Liver (tissue), 9 donors: Measurements from ENCODE around the gene BAAT. TPM values are rescaled to one million over a fixed set of nuclear protein-coding genes. Genes with fewer than 3 reads are reported as not detected.
A peak's percentile ranks its signal among the peaks of the same experiment; 100 is the strongest.

Source experiments
- DNase-seq: peaks from one replicate; pipeline ENCODE4 v3.0.0-alpha.2; 2017; ENCODE audit warnings: low spot score
- H3K27ac ChIP-seq, 2 donors: one replicate each; pipeline ENCODE4 v1.7.0; 2013; ENCODE audit warnings: inconsistent platforms in 2 of 2, low read length in 2 of 2, control low read depth in 1 of 2, low read depth in 1 of 2, mild to moderate bottlenecking in 1 of 2
- H3K27me3 ChIP-seq, 4 donors: one replicate each; pipeline versions ENCODE4 v1.6.1 to v1.7.0; 2013; ENCODE audit warnings: low read length in 3 of 4, inconsistent platforms in 1 of 4, mild to moderate bottlenecking in 1 of 4, moderate library complexity in 1 of 4; ENCODE audit not compliant: control insufficient read depth in 4 of 4, insufficient read depth in 4 of 4
- H3K36me3 ChIP-seq, 4 donors: one replicate each; pipeline versions ENCODE4 v1.6.1 to v1.7.0; 2013; ENCODE audit warnings: low read length in 3 of 4, mild to moderate bottlenecking in 3 of 4, low read depth in 1 of 4, moderate library complexity in 1 of 4; ENCODE audit not compliant: control insufficient read depth in 4 of 4, insufficient read depth in 3 of 4
- H3K4me1 ChIP-seq, 4 donors: one replicate each; pipeline versions ENCODE4 v1.6.1 to v1.7.0; 2013; ENCODE audit warnings: low read length in 3 of 4, mild to moderate bottlenecking in 3 of 4, moderate library complexity in 1 of 4; ENCODE audit not compliant: control insufficient read depth in 4 of 4, insufficient read depth in 4 of 4
- H3K4me3 ChIP-seq, 3 donors: one replicate each; pipeline versions ENCODE4 v1.6.1 to v1.7.0; 2013; ENCODE audit warnings: low read length in 3 of 3, control low read depth in 1 of 3, low read depth in 1 of 3, mild to moderate bottlenecking in 1 of 3
- H3K9ac ChIP-seq, 2 donors: one replicate each; pipeline ENCODE4 v1.7.0; 2013; ENCODE audit warnings: low read length in 2 of 2, mild to moderate bottlenecking in 2 of 2, moderate library complexity in 2 of 2, control low read depth in 1 of 2, low read depth in 1 of 2
- H3K9me3 ChIP-seq, 4 donors: one replicate each; pipeline versions ENCODE4 v1.6.1 to v1.7.0; 2013; ENCODE audit warnings: low read length in 3 of 4; ENCODE audit not compliant: control insufficient read depth in 4 of 4
- CTCF ChIP-seq: fragments of 150-350 bp; IDR thresholded peaks from 2 replicates; pipeline ENCODE4 v1.5.1; 2017; ENCODE audit warnings: improper control_type of control experiment, low read depth, low read length; ENCODE audit not compliant: missing input control
- FOXA1 ChIP-seq: IDR thresholded peaks from 2 replicates; pipeline ENCODE4 v1.6.1; 2016; ENCODE audit warnings: antibody characterized with exemption
- HNF4A ChIP-seq, 2 donors: conservative IDR thresholded peaks; 2 replicates each; pipeline ENCODE4 v1.6.1; 2016; ENCODE audit warnings: antibody characterized with exemption in 2 of 2, mild to moderate bottlenecking in 2 of 2
- HNF4G ChIP-seq: IDR thresholded peaks from 2 replicates; pipeline ENCODE4 v1.6.1; 2016; ENCODE audit warnings: antibody characterized with exemption
- JUND ChIP-seq, 2 donors: IDR thresholded peaks; 2 replicates each; pipeline ENCODE4 v1.6.1; 2016; ENCODE audit warnings: antibody characterized with exemption in 2 of 2
- MAX ChIP-seq: IDR thresholded peaks from 2 replicates; pipeline ENCODE4 v1.6.1; 2016; ENCODE audit warnings: antibody characterized with exemption
- NR2F2 ChIP-seq: IDR thresholded peaks from 2 replicates; pipeline ENCODE4 v1.6.1; 2016; ENCODE audit warnings: antibody characterized with exemption
- REST ChIP-seq: IDR thresholded peaks from 2 replicates; pipeline ENCODE4 v1.6.1; 2016; ENCODE audit warnings: antibody characterized with exemption, mild to moderate bottlenecking
- RXRA ChIP-seq, 2 donors: IDR thresholded peaks; 2 replicates each; pipeline ENCODE4 v1.6.1; 2017 to 2018; ENCODE audit warnings: antibody characterized with exemption in 2 of 2, mild to moderate bottlenecking in 1 of 2
- SP1 ChIP-seq: IDR thresholded peaks from 2 replicates; pipeline ENCODE4 v1.6.1; 2018; ENCODE audit warnings: antibody characterized with exemption, mild to moderate bottlenecking
- TAF1 ChIP-seq: conservative IDR thresholded peaks from 2 replicates; pipeline ENCODE4 v1.6.1; 2016; ENCODE audit warnings: antibody characterized with exemption, mild to moderate bottlenecking
- YY1 ChIP-seq: IDR thresholded peaks from 2 replicates; pipeline ENCODE4 v1.6.1; 2016; ENCODE audit warnings: antibody characterized with exemption, mild to moderate bottlenecking
- ZBTB33 ChIP-seq: IDR thresholded peaks from 2 replicates; pipeline ENCODE4 v1.6.1; 2016; ENCODE audit warnings: antibody characterized with exemption
- WGBS: extraction: QIAGEN DNeasy Blood & Tissue Kit; methylation state at CpG from one replicate; pipeline ENCODE4 v1.1.7; 2013; 5-methylcytosine and 5-hydroxymethylcytosine counted together
- polyA plus RNA-seq, 2 donors: library from polyadenylated mRNA; stranded (reverse) in 1 of 2; unstranded in 1 of 2; fragments of 200-250 nt in 1 of 2; fragments of >200 nt in 1 of 2; fragmentation: Nextera tagmentation in 1 of 2; extraction: Ambion mirVana in 1 of 2; gene quantifications; one replicate each; pipeline versions ENCODE4 v1.2.1 to v1.2.3, GENCODE V29; 2013 to 2015
- total RNA-seq, 2 donors: library from RNA; depleted of rRNA; stranded (reverse); fragments of >200 nt; gene quantifications; one replicate each; pipeline ENCODE4 v1.2.3, GENCODE V29; 2014
- donor health status: healthy.
- donor health status: healthy.
- donor health status: healthy.
- donor health status: healthy.
- donor health status: healthy.

Gene BAAT
- total and polyA plus RNA-seq, 4 donors: 31.9 to 275 (median 151) TPM

GRCh38 chr9:101403516-101404285 lies 18.9 kb upstream of the BAAT start:
- WGBS: 96% methylated on average over 9 of the region's 9 CpGs
- H3K4me3 ChIP-seq: peak overlapping the region in 2 of 3 donors; percentile 6 to 20
- peaks cover 19 to 77% (median 76%) of the 10 kb centered on the region in 4 donors for H3K36me3 ChIP-seq
- no peaks in the 10 kb centered on the region for H3K27me3 ChIP-seq
- peaks cover 0 to 11% (median 3%) of the 10 kb centered on the region in 4 donors for H3K4me1 ChIP-seq
- no peak for TF ChIP-seq RXRA (IDR thresholded peaks at IDR 0.05)
- TF ChIP-seq JUND (IDR thresholded peaks at IDR 0.05): no peak
- no peak for TF ChIP-seq NR2F2
- no peak for TF ChIP-seq SP1
- TF ChIP-seq ZBTB33: no peak
- no peak for TF ChIP-seq REST
- no peak for TF ChIP-seq MAX
- no peak for TF ChIP-seq HNF4A (conservative IDR thresholded peaks at IDR 0.05)
- no peak for TF ChIP-seq TAF1
- no peak overlapping the region for H3K27ac ChIP-seq
- H3K9me3 ChIP-seq: peaks cover 20 to 53% (median 35%) of the 10 kb centered on the region in 4 donors
- DNase-seq: no peak
- H3K9ac ChIP-seq: no peak overlapping the region

- peaks cover 6 to 31% (median 13%) of the 10 kb centered on the region in 4 donors for H3K4me1 ChIP-seq
- TF ChIP-seq MAX (no peak), YY1 (no peak), REST (no peak), SP1 (no peak), CTCF (no peak), HNF4G (no peak), FOXA1 (no peak), TAF1 (no peak), RXRA (IDR thresholded peaks at IDR 0.05) (no peak)
- no peak for DNase-seq
- H3K9me3 ChIP-seq: peaks cover 6 to 19% (median 10%) of the 10 kb centered on the region in 4 donors
- peaks cover 9 to 46% (median 42%) of the 10 kb centered on the region in 4 donors for H3K36me3 ChIP-seq
- 49% methylated on average over 5 of the region's 5 CpGs for WGBS
- no peak overlapping the region for H3K27ac ChIP-seq
- H3K27me3 ChIP-seq: no peaks in the 10 kb centered on the region
- H3K4me3 ChIP-seq: peak overlapping the region in 2 of 3 donors; percentile 68 to 90
- H3K9ac ChIP-seq: no peak overlapping the region
Observed at GRCh38 chr9:101400120-101400519, 15.3 kb upstream of the BAAT start.
